ENCODE data around the gene ZP4.

The ZP4 gene, protein sequence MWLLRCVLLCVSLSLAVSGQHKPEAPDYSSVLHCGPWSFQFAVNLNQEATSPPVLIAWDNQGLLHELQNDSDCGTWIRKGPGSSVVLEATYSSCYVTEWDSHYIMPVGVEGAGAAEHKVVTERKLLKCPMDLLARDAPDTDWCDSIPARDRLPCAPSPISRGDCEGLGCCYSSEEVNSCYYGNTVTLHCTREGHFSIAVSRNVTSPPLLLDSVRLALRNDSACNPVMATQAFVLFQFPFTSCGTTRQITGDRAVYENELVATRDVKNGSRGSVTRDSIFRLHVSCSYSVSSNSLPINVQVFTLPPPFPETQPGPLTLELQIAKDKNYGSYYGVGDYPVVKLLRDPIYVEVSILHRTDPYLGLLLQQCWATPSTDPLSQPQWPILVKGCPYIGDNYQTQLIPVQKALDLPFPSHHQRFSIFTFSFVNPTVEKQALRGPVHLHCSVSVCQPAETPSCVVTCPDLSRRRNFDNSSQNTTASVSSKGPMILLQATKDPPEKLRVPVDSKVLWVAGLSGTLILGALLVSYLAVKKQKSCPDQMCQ

DNA sequence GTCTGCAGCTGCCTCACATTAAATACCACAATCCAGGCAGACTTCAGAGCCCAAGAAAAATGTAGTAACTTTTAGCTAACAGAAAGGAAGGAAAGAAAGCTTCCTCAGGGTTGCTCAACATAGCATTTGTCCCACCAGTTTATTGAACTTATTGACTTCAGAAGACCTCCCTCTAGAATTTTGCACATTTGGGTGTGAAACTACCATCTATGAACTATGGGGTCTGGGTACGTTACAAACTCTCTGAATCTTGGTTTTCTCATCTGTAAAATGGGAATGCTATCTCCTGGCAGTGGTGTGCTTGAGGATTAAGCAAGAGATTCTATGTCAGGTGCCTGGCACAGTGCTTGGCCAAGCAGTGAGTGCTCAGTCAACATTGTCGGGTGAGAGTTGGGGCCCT is at the start of gene ZP4:
Gene ZP4 (minus strand): TSS at position 101 of the 400 bp plus-strand sequence. CDS start 287 bp downstream, outside the sequence.
- Histone ChIP-seq H3K9me3 (ENCODE audit: control insufficient read depth, insufficient read depth, low read length) (no peaks in the 10 kb centered on the region), H3K36me3 (ENCODE audit: insufficient read depth, low read length) (no peaks in the 10 kb centered on the region), H3K9ac (ENCODE audit: low read depth, low read length) (no peak within 1 kb of the TSS), H3K4me1 (ENCODE audit: insufficient read depth, low read length) (no peaks in the 10 kb centered on the region)

GRCh38 chr1:237938553-237938952 is 47.8 kb upstream of the ZP4 start:
- no peaks in the 10 kb centered on the region for H3K36me3 ChIP-seq (ENCODE audit: insufficient read depth, low read length)
- no peaks in the 10 kb centered on the region for H3K9me3 ChIP-seq (ENCODE audit: control insufficient read depth, insufficient read depth, low read length)
- no peaks in the 10 kb centered on the region for H3K4me1 ChIP-seq (ENCODE audit: insufficient read depth, low read length)
- no peak overlapping the region for H3K9ac ChIP-seq (ENCODE audit: low read depth, low read length)

GRCh38 chr1:237938068-237938467 is 47.3 kb upstream of the ZP4 start:
- H3K4me1 ChIP-seq (ENCODE audit: insufficient read depth, low read length) = no peaks in the 10 kb centered on the region

GRCh38 chr1:237932816-237933215 is 42.1 kb upstream of the ZP4 start:
- H3K4me1 ChIP-seq (ENCODE audit: insufficient read depth, low read length) = no peaks in the 10 kb centered on the region
- no peaks in the 10 kb centered on the region for H3K9me3 ChIP-seq (ENCODE audit: control insufficient read depth, insufficient read depth, low read length)
- no peak overlapping the region for H3K9ac ChIP-seq (ENCODE audit: low read depth, low read length)
- no peaks in the 10 kb centered on the region for H3K36me3 ChIP-seq (ENCODE audit: insufficient read depth, low read length)

More at GRCh38 chr1:237938068-237938467, 47.3 kb upstream of the ZP4 start:
- no peaks in the 10 kb centered on the region for H3K36me3 ChIP-seq (ENCODE audit: insufficient read depth, low read length)
- no peaks in the 10 kb centered on the region for H3K9me3 ChIP-seq (ENCODE audit: control insufficient read depth, insufficient read depth, low read length)
- no peak overlapping the region for H3K9ac ChIP-seq (ENCODE audit: low read depth, low read length)

- Histone ChIP-seq H3K36me3 (ENCODE audit: insufficient read depth, low read length) (no peaks in the 10 kb centered on the region), H3K4me1 (ENCODE audit: insufficient read depth, low read length) (no peaks in the 10 kb centered on the region), H3K9ac (ENCODE audit: low read depth, low read length) (no peak overlapping the region), H3K9me3 (ENCODE audit: control insufficient read depth, insufficient read depth, low read length) (no peaks in the 10 kb centered on the region)
Observed at GRCh38 chr1:237931581-237931980, 40.9 kb upstream of the ZP4 start.

DNA sequence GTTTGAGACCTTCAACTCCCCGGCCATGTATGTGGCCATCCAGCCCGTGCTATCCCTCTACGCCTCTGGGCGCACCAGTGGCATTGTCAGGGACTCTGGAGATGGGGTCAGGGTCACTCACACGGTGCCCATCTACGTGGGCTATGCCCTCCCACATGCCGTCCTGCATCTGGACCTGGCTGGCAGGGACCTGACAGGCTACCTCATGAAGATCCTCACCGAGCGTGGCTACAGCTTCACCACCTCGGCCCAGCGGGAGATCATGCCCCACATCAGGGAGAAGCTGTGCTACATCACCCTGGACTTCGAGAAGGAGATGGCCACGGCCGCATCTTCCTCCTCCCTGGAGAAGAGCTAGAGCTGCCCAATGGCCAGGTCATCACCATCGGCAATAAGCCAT is 36.5 kb upstream of the ZP4 start:
- Histone ChIP-seq H3K9me3 (ENCODE audit: control insufficient read depth, insufficient read depth, low read length) (no peaks in the 10 kb centered on the region), H3K9ac (ENCODE audit: low read depth, low read length) (no peak overlapping the region), H3K36me3 (ENCODE audit: insufficient read depth, low read length) (no peaks in the 10 kb centered on the region), H3K4me1 (ENCODE audit: insufficient read depth, low read length) (no peaks in the 10 kb centered on the region)

DNA sequence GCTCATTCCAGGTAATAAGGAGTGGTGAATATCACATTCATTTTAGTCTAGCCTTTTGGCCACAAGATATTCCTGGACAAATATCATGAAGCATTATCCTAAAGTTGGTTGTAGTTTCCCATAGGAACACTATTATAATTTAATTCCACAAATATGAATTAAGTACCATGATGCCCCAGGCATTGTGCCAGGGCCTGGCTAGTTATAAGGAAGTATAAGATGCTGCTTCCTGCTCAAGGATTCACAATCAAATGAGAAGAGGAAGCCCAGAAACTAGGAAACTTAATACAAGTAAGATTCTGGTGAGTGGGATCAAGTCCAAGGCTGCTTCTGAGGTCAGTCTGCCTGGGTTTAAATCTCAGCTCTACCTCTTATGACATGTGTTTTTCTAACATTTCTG is 30.6 kb upstream of the ZP4 start:
- H3K36me3 ChIP-seq (ENCODE audit: insufficient read depth, low read length) = no peaks in the 10 kb centered on the region
- no peak overlapping the region for H3K9ac ChIP-seq (ENCODE audit: low read depth, low read length)
- no peaks in the 10 kb centered on the region for H3K4me1 ChIP-seq (ENCODE audit: insufficient read depth, low read length)
- H3K9me3 ChIP-seq (ENCODE audit: control insufficient read depth, insufficient read depth, low read length) = no peaks in the 10 kb centered on the region; the same call in 1 of the 2 replicates

DNA sequence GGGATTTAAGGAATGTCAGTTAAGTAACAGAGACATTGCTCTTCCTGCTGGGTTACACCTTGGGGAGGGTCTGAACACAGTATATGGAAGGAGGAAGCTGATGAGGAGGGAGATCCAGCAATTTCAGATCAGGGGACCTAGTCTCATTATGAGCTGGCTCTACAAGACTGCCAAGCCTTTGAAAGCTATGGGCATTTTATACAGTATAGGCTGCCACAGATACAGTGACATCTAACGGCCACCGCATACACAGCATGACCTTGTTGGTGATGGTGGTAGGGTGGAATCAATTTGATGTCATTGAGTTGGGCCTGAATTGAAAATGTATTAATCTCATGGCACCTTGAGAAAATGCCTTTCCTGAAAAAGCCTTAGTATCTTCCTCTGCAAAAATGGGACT is 22.6 kb upstream of the ZP4 start:
- no peaks in the 10 kb centered on the region for H3K36me3 ChIP-seq (ENCODE audit: insufficient read depth, low read length)
- H3K9me3 ChIP-seq (ENCODE audit: control insufficient read depth, insufficient read depth, low read length) = peaks cover 7% of the 10 kb centered on the region
- no peak overlapping the region for H3K9ac ChIP-seq (ENCODE audit: low read depth, low read length)
- H3K4me1 ChIP-seq (ENCODE audit: insufficient read depth, low read length) = no peaks in the 10 kb centered on the region

DNA sequence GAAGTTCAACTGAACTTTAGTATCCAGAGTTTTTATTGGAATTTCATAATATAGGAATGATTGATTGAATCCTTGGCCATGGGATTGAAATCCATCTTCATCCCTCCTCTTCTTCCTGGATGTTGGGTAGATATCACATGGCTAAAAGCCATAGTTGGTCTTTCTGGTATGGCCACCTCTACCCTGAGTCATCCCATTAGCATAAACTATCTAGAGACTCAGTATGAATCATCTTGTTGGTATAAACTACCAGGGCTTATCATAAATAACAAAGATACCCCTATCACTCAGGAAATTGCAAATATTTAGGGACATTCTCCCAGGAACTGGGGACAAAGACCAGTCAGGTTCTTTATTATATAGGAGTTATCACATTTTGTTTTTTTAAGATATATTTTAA is 21.2 kb upstream of the ZP4 start:
- H3K9me3 ChIP-seq (ENCODE audit: control insufficient read depth, insufficient read depth, low read length) = peaks cover 7% of the 10 kb centered on the region
- H3K9ac ChIP-seq (ENCODE audit: low read depth, low read length) = no peak overlapping the region
- H3K36me3 ChIP-seq (ENCODE audit: insufficient read depth, low read length) = no peaks in the 10 kb centered on the region
- H3K4me1 ChIP-seq (ENCODE audit: insufficient read depth, low read length) = no peaks in the 10 kb centered on the region

- no peak overlapping the region for H3K9ac ChIP-seq (ENCODE audit: low read depth, low read length)
- H3K4me1 ChIP-seq (ENCODE audit: insufficient read depth, low read length) = no peaks in the 10 kb centered on the region
- no peaks in the 10 kb centered on the region for H3K36me3 ChIP-seq (ENCODE audit: insufficient read depth, low read length)
- peaks cover 7% of the 10 kb centered on the region for H3K9me3 ChIP-seq (ENCODE audit: control insufficient read depth, insufficient read depth, low read length)
Observed at GRCh38 chr1:237910834-237911233, 20.1 kb upstream of the ZP4 start.

DNA sequence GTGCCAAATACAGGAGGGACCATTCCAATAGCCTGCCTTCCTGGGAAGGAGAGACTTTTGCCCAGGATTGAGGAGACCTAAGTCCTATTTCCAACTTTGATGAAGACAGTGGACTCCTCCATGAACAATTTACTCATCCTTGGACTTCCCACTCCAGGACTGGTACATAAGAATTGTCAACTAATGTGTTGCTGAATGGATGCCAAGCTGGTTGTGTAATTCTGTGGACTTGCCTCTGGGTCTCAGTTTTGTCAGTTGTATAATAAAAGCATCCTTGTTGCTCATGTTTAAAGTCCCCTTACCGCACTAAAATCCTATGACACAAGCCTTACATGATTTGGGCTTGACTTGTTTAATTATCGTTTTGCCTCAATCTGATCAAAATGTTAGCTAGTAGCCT is 13.2 kb upstream of the ZP4 start:
- Histone ChIP-seq H3K9ac (ENCODE audit: low read depth, low read length) (no peak overlapping the region), H3K36me3 (ENCODE audit: insufficient read depth, low read length) (no peaks in the 10 kb centered on the region), H3K4me1 (ENCODE audit: insufficient read depth, low read length) (peaks cover 3% of the 10 kb centered on the region; the same call in 1 of the 2 replicates), H3K9me3 (ENCODE audit: control insufficient read depth, insufficient read depth, low read length) (no peaks in the 10 kb centered on the region)

GRCh38 chr1:237902960-237903743 is 12.4 kb upstream of the ZP4 start:
- Histone ChIP-seq H3K4me1 (ENCODE audit: insufficient read depth, low read length) (peaks cover 3% of the 10 kb centered on the region; the same call in 1 of the 2 replicates), H3K9me3 (ENCODE audit: control insufficient read depth, insufficient read depth, low read length) (no peaks in the 10 kb centered on the region), H3K36me3 (ENCODE audit: insufficient read depth, low read length) (no peaks in the 10 kb centered on the region), H3K9ac (ENCODE audit: low read depth, low read length) (no peak overlapping the region)

DNA sequence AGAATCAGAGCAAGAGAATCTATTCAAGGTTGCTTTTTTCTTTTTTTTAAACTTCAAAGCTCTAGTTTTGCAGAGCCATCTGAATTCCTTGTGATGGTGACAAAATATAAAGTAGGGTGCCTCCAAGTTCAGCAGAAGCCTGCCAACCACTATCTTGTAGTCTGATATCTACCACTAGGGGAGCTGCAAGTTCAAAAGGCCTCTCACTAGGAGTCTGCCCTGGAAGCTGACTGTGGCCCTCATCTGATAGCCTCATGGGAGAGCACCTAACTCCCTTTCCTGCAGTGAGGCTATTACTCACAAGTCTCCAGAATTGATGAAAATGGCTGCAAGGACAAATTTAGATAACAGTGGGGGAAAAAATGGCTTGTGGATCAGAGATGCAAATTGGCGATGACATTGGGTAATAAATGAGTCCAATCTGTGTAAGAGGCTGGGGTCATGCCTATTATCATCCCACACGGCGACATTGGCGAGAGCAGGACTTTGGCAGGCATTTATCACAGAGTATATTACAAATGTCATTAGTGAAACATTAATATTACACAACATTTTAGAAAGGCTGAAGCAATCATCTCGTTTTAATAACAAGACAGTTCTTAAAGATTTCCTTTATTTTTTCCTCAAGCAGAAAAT is 10.7 kb upstream of the ZP4 start:
- Histone ChIP-seq H3K4me1 (ENCODE audit: insufficient read depth, low read length) (peaks cover 3% of the 10 kb centered on the region; the same call in 1 of the 2 replicates), H3K9me3 (ENCODE audit: control insufficient read depth, insufficient read depth, low read length) (no peaks in the 10 kb centered on the region), H3K9ac (ENCODE audit: low read depth, low read length) (no peak overlapping the region), H3K36me3 (ENCODE audit: insufficient read depth, low read length) (no peaks in the 10 kb centered on the region)

DNA sequence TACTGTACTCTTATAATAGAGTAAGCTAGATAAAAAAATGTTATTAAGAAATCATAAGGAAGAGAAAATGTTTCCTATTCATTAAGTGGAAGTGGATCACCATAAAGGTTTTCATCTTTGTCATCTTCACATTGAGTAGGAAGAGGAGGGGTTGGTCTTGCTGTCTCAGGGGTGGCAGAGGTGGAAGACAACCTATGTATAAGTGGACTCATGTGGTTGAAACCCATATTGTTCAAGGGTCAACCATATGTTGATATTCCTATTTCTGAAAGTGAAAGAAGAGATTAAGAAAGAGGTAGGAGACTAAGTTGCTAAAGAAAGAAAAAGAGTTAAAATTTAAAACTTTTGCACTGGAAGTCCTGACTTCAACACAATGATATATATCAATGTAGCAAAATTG is 4.9 kb upstream of the ZP4 start:
- Histone ChIP-seq H3K36me3 (ENCODE audit: insufficient read depth, low read length) (no peaks in the 10 kb centered on the region), H3K4me1 (ENCODE audit: insufficient read depth, low read length) (no peaks in the 10 kb centered on the region), H3K9me3 (ENCODE audit: control insufficient read depth, insufficient read depth, low read length) (no peaks in the 10 kb centered on the region), H3K9ac (ENCODE audit: low read depth, low read length) (no peak overlapping the region)

Data from ES-I3 (cell line).